ENCODE results near the gene USP3. TPM values are rescaled to one million over a fixed set of nuclear protein-coding genes. Genes with fewer than 3 reads are reported as not detected.

USP3 gene
- total and polyA plus RNA-seq, 4 donors = 8.5 to 25.4 (median 14.8) TPM

- TF ChIP-seq ATF3 (IDR thresholded peaks at IDR 0.05) (no peak), GABPA (IDR thresholded peaks at IDR 0.05 in 1 of 2, conservative IDR thresholded peaks at IDR 0.05 in 1 of 2) (no peak), NR2F2 (IDR thresholded peaks at IDR 0.05) (no peak), HNF4A (conservative IDR thresholded peaks at IDR 0.05) (no peak), YY1 (IDR thresholded peaks at IDR 0.05) (no peak)
These were observed 2.1 kb upstream of the USP3 start (continued) for GRCh38 chr15:63502137-63502766.

GRCh38 chr15:63502843-63503738, 1.3 kb upstream of the USP3 start:
- Histone ChIP-seq H3K9me3 (ENCODE audit: control insufficient read depth in 4 of 4, low read length in 3 of 4) (no peaks in the 10 kb centered on the region), H3K27ac (ENCODE audit: low read depth in 1 of 2, low read length in 2 of 2) (peak overlapping the region; percentile 98), H3K36me3 (ENCODE audit: control insufficient read depth in 4 of 4, insufficient read depth in 3 of 4, low read depth in 1 of 4, low read length in 3 of 4) (no peaks in the 10 kb centered on the region), H3K9ac (ENCODE audit: low read depth in 1 of 2, low read length in 2 of 2) (peak overlapping the region; percentile 87 to 96), H3K4me1 (ENCODE audit: control insufficient read depth in 4 of 4, insufficient read depth in 4 of 4, low read length in 3 of 4) (peaks cover 13 to 62% (median 45%) of the 10 kb centered on the region in 4 donors), H3K27me3 (ENCODE audit: control insufficient read depth in 4 of 4, insufficient read depth in 4 of 4, low read length in 3 of 4) (no peaks in the 10 kb centered on the region), H3K4me3 (ENCODE audit: low read depth in 1 of 3, low read length in 3 of 3) (peak overlapping the region; percentile 61 to 97 (median 68))
- peak; percentile 76 for DNase-seq (ENCODE audit: low spot score)
- WGBS = 9% methylated on average over 34 of the region's 34 CpGs
- TF ChIP-seq RAD21 (IDR thresholded peaks at IDR 0.05) (peak in 1 of 2 donors; percentile 30), ZBTB33 (IDR thresholded peaks at IDR 0.05) (peak; percentile 30), RXRA (IDR thresholded peaks at IDR 0.05) (peak; percentile 71 to 72), FOXA2 (IDR thresholded peaks at IDR 0.05) (peak; percentile 6), GABPA (IDR thresholded peaks at IDR 0.05 in 1 of 2, conservative IDR thresholded peaks at IDR 0.05 in 1 of 2) (peak in 1 of 2 donors; percentile 29), ATF3 (IDR thresholded peaks at IDR 0.05) (peak; percentile 24), REST (IDR thresholded peaks at IDR 0.05) (peak; percentile 36), YY1 (IDR thresholded peaks at IDR 0.05) (peak; percentile 74), HNF4G (IDR thresholded peaks at IDR 0.05) (peak; percentile 14), JUND (IDR thresholded peaks at IDR 0.05) (peak in 1 of 2 donors; percentile 45), CTCF (IDR thresholded peaks at IDR 0.05; ENCODE audit: low read depth, low read length, missing input control) (no peak), NR2F2 (IDR thresholded peaks at IDR 0.05) (peak; percentile 79), FOXA1 (IDR thresholded peaks at IDR 0.05) (no peak), EGR1 (IDR thresholded peaks at IDR 0.05; ENCODE audit: low read depth in 2 of 2) (peak; percentile 89 to 90), SP1 (IDR thresholded peaks at IDR 0.05) (peak; percentile 80), HNF4A (conservative IDR thresholded peaks at IDR 0.05) (peak in 1 of 2 donors; percentile 49), MAX (IDR thresholded peaks at IDR 0.05) (peak; percentile 79), TAF1 (conservative IDR thresholded peaks at IDR 0.05) (no peak)

All from liver (tissue), 9 donors.